Tibial artery (tissue), 4 donors: ENCODE results near the gene ARTN.

Source experiments
- DNase-seq, 2 donors: peaks; one replicate each; pipeline ENCODE4 v3.0.0-alpha.2; 2019
- H3K27ac ChIP-seq, 2 donors: fragments of 200-600 bp; sonication (generic) in 1 of 2; 1 replicate in 1 of 2; 2 replicates in 1 of 2; pipeline ENCODE4 v1.5.1; 2018 to 2019; ENCODE audit warnings: mild to moderate bottlenecking in 1 of 2
- H3K27me3 ChIP-seq, 2 donors: fragments of 200-600 bp; sonication (generic) in 1 of 2; one replicate each; pipeline versions ENCODE4 v1.5.1 to v1.6.0; 2016 to 2019
- H3K36me3 ChIP-seq, 3 donors: fragments of 200-600 bp; sonication (generic) in 2 of 3; one replicate each; pipeline ENCODE4 v1.5.1; 2016 to 2019; ENCODE audit warnings: mild to moderate bottlenecking in 2 of 3
- H3K4me1 ChIP-seq, 4 donors: fragments of 200-600 bp; sonication (generic) in 2 of 4; 1 replicate in 3 of 4; 2 replicates in 1 of 4; pipeline ENCODE4 v1.5.1; 2016 to 2019
- H3K4me3 ChIP-seq, 2 donors: fragments of 200-600 bp; sonication (generic) in 1 of 2; 1 replicate in 1 of 2; 2 replicates in 1 of 2; pipeline ENCODE4 v1.5.1; 2018 to 2019; ENCODE audit warnings: mild to moderate bottlenecking in 2 of 2
- H3K9me3 ChIP-seq, 3 donors: fragments of 200-600 bp; sonication (generic) in 1 of 3; one replicate each; pipeline ENCODE4 v1.5.1; 2016 to 2019
- intact Hi-C: fragments of 100-400 bp; cut with DNase I; formaldehyde crosslinking; loops from one replicate; pipeline ENCODE4 v1.15.0; 2023; ENCODE audit warnings: low total_unique reads
- TF ChIP-seq, protein P1 (sequence below), 2 experiments: fragments of 200-600 bp in 1 of 2; fragments of 450-650 bp in 1 of 2; IDR thresholded peaks; one replicate each; pipeline ENCODE4 v1.5.1; 2017 to 2019; ENCODE audit warnings: antibody characterized with exemption in 2 of 2, mild to moderate bottlenecking in 1 of 2, moderate library complexity in 1 of 2

The ARTN gene

DNA sequence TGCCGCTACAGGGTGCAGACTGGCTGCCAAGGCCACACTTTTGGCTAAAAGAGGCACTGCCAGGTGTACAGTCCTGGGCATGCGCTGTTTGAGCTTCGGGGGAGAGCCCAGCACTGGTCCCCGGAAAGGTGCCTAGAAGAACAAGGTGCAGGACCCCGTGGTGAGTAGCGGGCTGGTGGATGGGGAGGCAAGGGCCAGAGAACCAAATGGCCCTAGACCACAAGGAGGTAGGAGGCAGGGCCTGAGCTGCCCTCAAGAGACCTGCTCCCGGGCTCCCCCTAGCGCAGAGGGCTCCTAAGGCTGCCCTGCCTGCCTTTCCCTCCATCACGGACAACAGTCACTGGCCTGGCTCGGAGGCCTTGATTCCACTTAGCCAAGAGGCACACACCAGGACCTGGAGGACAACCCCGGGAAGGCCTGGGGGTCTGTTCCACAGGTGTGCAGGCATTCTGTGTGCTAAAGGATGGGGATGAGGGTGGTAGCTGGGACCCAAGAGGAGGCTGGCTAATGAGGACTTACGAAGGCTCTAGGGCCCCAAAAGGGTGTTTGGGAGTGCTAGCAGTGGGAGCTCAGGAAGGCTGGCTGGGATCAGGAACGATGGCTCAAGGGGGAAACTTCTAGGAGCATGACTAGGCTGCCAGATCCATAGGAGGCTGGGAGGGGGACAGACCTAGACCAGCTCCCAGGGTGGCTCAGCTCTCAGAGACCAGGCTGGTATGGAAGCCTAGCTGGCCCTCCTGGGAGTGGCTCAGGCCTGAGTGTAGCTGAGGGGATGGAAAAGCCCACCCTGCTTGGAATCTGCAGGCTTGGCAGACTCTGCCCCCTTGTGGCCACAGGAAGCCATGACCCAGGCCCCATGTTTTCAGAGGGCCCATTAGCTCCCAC, 742 bp downstream of the ARTN start:
- intact Hi-C loops = loop anchor here (2.0 kb wide), 1 partner anchor 172 kb away; no protein-coding TSS in a partner anchor

DNA sequence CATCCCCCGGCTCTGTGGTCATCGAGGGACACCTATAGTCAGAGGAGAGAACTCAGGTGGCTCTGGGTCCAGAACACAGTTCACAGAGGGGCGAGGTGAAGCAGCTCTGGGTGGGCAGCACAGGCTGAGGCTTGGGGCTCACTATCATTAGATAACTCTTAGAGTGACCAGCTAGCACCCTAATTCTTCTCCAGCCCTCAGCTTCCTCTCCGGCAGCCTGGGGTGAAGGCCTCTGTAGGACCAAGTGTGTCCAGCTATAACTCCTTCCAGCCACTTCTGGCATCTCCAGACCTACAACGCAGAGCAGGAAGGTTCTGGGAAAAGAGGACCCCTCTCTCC, 1.4 kb downstream of the ARTN start:
- H3K27ac ChIP-seq = no peak overlapping the region
- peaks cover 0 to 41% (median 27%) of the 10 kb centered on the region in 4 donors for H3K4me1 ChIP-seq
- no peak overlapping the region for H3K4me3 ChIP-seq
- intact Hi-C loops = loop anchor here (2.0 kb wide), 1 partner anchor 172 kb away; no protein-coding TSS in a partner anchor
- no peak for DNase-seq
- peaks cover 0 to 14% (median 7%) of the 10 kb centered on the region in 3 donors for H3K36me3 ChIP-seq
- H3K27me3 ChIP-seq = peaks cover 0 to 13% of the 10 kb centered on the region in 2 donors
- no peaks in the 10 kb centered on the region for H3K9me3 ChIP-seq
- TF ChIP-seq, protein P1, sequence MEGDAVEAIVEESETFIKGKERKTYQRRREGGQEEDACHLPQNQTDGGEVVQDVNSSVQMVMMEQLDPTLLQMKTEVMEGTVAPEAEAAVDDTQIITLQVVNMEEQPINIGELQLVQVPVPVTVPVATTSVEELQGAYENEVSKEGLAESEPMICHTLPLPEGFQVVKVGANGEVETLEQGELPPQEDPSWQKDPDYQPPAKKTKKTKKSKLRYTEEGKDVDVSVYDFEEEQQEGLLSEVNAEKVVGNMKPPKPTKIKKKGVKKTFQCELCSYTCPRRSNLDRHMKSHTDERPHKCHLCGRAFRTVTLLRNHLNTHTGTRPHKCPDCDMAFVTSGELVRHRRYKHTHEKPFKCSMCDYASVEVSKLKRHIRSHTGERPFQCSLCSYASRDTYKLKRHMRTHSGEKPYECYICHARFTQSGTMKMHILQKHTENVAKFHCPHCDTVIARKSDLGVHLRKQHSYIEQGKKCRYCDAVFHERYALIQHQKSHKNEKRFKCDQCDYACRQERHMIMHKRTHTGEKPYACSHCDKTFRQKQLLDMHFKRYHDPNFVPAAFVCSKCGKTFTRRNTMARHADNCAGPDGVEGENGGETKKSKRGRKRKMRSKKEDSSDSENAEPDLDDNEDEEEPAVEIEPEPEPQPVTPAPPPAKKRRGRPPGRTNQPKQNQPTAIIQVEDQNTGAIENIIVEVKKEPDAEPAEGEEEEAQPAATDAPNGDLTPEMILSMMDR (IDR thresholded peaks at IDR 0.05) = no peak

More for the DNA sequence above, 742 bp downstream of the ARTN start:
- Histone ChIP-seq H3K27ac (peak overlapping the region in 1 of 2 donors; percentile 14), H3K27me3 (peaks cover 0 to 13% of the 10 kb centered on the region in 2 donors), H3K4me3 (peak overlapping the region; percentile 44 to 51), H3K36me3 (peaks cover 0 to 18% (median 9%) of the 10 kb centered on the region in 3 donors), H3K4me1 (peaks cover 0 to 41% (median 27%) of the 10 kb centered on the region in 4 donors), H3K9me3 (no peaks in the 10 kb centered on the region)
- no peak for DNase-seq
- TF ChIP-seq, protein P1 (IDR thresholded peaks at IDR 0.05) = peak; percentile 84 to 87

DNA sequence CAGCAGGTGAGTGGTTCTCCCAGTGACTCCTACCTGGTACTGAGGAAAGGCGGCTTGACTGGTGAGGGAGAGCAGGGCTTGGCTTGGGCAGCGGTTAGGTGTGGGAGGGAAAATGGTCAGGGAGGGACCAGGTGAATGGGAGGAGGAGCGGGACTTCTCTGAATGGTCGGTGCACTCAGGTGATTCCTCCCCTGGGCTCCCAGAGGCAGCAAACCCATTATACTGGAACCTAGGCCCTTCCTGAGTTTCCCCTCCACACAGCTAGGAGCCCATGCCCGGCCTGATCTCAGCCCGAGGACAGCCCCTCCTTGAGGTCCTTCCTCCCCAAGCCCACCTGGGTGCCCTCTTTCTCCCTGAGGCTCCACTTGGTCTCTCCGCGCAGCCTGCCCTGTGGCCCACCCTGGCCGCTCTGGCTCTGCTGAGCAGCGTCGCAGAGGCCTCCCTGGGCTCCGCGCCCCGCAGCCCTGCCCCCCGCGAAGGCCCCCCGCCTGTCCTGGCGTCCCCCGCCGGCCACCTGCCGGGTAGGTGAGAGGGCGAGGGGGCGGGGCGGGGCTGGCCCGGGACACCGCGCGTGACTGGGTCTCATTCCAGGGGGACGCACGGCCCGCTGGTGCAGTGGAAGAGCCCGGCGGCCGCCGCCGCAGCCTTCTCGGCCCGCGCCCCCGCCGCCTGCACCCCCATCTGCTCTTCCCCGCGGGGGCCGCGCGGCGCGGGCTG, 2.3 kb downstream of the ARTN start:
- intact Hi-C loops = loop anchor here (2.0 kb wide), 1 partner anchor 173 kb away; no protein-coding TSS in a partner anchor
- H3K27ac ChIP-seq = no peak overlapping the region

DNA sequence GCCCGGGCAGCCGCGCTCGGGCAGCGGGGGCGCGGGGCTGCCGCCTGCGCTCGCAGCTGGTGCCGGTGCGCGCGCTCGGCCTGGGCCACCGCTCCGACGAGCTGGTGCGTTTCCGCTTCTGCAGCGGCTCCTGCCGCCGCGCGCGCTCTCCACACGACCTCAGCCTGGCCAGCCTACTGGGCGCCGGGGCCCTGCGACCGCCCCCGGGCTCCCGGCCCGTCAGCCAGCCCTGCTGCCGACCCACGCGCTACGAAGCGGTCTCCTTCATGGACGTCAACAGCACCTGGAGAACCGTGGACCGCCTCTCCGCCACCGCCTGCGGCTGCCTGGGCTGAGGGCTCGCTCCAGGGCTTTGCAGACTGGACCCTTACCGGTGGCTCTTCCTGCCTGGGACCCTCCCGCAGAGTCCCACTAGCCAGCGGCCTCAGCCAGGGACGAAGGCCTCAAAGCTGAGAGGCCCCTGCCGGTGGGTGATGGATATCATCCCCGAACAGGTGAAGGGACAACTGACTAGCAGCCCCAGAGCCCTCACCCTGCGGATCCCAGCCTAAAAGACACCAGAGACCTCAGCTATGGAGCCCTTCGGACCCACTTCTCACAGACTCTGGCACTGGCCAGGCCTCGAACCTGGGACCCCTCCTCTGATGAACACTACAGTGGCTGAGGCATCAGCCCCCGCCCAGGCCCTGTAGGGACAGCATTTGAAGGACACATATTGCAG, 3.0 kb downstream of the ARTN start:
- Histone ChIP-seq H3K4me1 (peaks cover 0 to 41% (median 27%) of the 10 kb centered on the region in 4 donors), H3K36me3 (no peaks in the 10 kb centered on the region), H3K4me3 (peak overlapping the region; percentile 42 to 55), H3K27me3 (peaks cover 0 to 13% of the 10 kb centered on the region in 2 donors), H3K9me3 (no peaks in the 10 kb centered on the region), H3K27ac (no peak overlapping the region)
- intact Hi-C loops = no loop called here
- no peak for DNase-seq
- TF ChIP-seq, protein P1 (IDR thresholded peaks at IDR 0.05) = no peak

More for the DNA sequence above, 2.3 kb downstream of the ARTN start:
- peaks cover 0 to 5% (median 0%) of the 10 kb centered on the region in 3 donors for H3K36me3 ChIP-seq
- no peaks in the 10 kb centered on the region for H3K9me3 ChIP-seq
- H3K27me3 ChIP-seq = peaks cover 0 to 13% of the 10 kb centered on the region in 2 donors
- peaks cover 0 to 41% (median 27%) of the 10 kb centered on the region in 4 donors for H3K4me1 ChIP-seq
- TF ChIP-seq, protein P1 (IDR thresholded peaks at IDR 0.05) = no peak
- H3K4me3 ChIP-seq = peak overlapping the region; percentile 42 to 55
- no peak for DNase-seq
